WI38 (cell line): ENCODE results near the gene ATXN2.

Experiments
- H3K4me3 ChIP-seq: 2 replicates; pipeline ENCODE4 v1.5.1; 2011; ENCODE audit warnings: low read depth, mild to moderate bottlenecking, control low read depth, low read length
- TF ChIP-seq, protein P1 (sequence below): IDR thresholded peaks from 2 replicates; pipeline ENCODE4 v1.5.1; 2012; ENCODE audit warnings: low read depth, mild to moderate bottlenecking, control low read depth, low read length

The ATXN2 gene

DNA sequence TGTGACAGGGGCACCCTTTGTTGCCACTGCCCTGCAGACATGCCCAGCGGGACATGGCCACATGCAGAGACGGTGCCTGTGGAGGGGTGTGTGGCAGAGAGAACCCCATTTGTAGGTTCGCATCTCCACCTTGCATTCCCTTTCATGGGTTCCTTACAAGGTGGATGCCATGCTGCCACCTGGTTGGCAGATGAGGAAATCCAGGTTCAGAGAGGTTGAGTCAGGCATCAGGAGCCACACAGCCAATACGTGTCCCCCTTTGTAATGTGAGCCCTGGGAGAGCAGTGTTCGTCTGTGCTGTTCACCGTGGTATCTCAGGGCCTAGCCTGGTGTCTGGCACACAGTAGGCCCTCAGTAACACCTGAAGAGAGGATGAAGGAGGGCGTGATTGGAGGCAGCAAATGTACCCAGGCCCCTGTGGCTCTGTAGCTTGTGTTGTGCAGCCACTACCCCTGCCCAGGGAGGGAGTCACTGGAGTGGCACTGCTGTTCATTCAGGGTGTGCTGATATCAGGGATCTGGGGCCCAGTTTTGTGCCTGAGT, 184.3 kb downstream of the ATXN2 start:
- H3K4me3 ChIP-seq = no peak overlapping the region
- TF ChIP-seq, protein P1, sequence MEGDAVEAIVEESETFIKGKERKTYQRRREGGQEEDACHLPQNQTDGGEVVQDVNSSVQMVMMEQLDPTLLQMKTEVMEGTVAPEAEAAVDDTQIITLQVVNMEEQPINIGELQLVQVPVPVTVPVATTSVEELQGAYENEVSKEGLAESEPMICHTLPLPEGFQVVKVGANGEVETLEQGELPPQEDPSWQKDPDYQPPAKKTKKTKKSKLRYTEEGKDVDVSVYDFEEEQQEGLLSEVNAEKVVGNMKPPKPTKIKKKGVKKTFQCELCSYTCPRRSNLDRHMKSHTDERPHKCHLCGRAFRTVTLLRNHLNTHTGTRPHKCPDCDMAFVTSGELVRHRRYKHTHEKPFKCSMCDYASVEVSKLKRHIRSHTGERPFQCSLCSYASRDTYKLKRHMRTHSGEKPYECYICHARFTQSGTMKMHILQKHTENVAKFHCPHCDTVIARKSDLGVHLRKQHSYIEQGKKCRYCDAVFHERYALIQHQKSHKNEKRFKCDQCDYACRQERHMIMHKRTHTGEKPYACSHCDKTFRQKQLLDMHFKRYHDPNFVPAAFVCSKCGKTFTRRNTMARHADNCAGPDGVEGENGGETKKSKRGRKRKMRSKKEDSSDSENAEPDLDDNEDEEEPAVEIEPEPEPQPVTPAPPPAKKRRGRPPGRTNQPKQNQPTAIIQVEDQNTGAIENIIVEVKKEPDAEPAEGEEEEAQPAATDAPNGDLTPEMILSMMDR = no peak

DNA sequence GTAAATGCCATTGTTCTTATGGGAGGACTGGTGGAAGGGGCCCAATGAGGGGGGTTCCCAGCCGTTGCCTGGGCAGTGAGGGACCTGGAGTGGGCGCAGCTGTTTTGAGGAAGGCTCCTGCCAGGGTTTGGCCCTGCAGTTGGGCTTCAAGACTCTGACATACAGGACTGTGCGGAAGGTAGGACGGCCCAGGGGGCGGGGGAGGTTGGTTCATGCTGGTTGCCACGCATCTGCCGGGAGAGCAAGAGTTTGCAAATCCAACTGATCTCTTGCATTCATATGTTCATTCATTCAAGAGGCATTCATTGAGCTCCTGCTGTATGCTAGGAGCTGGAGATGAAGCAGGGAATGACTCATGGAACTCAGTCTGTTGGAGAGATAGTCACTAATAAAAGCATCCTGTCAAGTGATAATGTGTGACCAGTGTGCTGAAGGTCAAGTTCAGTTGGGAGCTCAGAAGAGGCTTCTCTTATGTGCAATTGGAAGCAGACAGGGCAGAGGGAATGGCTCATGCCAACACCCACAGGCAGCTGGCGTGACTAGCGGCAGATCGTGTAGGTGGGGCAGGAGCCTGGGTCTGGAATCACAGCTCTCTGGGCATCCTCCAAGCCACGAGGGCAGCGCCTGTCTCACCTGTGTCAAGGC, 185.6 kb downstream of the ATXN2 start:
- TF ChIP-seq, protein P1 = no peak
- no peak overlapping the region for H3K4me3 ChIP-seq

DNA sequence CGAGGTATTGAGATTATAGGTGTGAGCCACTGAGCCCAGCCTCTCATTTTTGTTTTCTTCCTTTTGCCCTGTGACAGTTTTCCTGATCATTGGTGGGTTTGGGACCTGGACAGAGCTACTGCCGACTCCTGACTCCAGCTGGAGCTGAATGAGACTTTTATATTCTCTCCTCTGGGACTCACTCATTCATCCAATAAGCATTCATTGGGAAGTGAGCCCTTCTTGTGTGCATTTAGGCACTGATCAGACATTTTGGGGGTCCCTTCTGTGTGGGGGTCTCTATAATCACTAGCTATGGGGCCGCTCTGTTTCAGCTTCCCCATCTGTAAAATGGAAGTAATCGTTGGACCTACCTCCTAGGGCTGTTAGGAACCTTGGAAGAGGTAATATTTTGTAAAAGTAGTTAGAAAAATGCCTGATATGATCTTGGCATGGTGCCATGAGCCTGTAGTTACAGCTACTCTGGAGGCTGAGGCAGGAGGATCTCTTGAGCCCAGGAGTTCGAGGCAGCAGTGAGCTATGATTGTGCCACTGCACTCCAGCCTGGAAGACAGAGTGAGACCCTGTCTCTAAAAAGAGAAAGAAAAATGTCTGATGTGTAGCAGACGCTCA, 186.2 kb downstream of the ATXN2 start:
- H3K4me3 ChIP-seq = no peak overlapping the region
- TF ChIP-seq, protein P1 = no peak

DNA sequence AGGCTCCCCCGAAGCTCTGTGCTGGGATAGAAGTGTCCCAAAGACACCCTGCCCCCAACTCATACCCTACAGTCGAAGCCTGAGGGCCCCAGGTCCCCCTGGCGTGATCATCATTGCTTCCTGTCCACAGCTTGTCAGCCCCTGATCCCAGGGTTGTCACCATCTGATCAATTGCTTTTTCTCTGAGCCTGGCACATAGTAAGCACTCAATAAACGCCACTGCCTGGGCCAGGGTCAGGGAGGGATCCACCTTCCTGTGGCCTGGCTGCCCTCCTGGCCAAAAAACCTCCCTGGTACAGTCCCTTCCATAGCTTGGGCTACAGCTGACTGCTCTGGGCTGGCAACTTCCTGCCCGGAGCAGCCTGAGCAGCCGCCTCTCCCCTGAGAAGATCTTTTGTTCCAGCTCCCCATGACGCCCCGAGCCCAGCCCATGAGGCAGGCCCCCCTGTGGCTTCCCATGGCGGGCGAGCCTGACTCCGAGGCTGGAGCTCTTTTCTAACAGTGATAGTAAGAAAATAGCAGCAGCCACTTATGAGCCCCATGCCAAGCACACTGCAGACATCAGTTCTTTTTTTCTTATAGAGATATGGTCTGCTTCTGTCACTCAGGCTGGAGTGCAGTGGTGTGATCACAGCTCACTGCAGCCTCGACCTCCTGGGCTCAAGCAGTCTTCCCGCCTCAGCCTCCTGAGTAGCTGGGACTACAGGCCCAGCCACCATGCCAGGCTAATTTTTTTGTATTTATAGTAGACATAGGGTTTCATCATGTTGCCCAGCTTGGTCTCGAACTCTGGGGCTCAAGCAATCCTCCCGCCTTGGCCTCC, 186.9 kb downstream of the ATXN2 start:
- TF ChIP-seq, protein P1 = no peak
- H3K4me3 ChIP-seq = no peak overlapping the region

DNA sequence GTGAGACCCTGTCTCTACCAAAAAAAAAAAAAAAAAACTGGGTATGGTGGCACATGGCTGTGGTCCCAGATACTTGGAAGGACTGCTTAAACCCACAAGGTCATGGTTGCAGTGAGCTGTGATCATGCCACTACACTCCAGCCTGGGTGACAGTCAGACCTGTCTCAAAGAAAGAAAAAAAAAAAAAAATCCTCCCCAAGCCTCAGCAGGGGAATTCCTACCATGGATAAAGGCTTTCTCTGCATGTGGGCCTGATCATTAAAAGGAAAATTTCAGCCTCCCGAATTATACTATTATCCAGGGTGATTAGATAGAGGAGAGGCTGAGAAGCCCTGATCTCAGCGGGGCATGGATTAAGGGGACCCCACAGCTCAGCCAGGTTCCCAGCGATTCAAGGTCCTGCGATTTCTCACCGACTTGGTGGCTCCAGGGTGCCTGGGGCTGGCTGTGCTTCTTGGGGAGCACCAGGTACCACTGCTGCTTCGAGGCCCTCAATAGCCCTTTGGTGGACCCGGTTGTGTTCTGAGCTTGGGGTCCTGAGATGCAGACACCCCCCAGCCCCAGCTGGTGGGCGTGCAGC, 187.8 kb downstream of the ATXN2 start:
- TF ChIP-seq, protein P1 = no peak
- H3K4me3 ChIP-seq = no peak overlapping the region

- no peak overlapping the region for H3K4me3 ChIP-seq
- TF ChIP-seq, protein P1 = no peak
Measured at GRCh38 chr12:111410431-111411184, 188.5 kb downstream of the ATXN2 start.
